Embryonic facial prominence (tissue), 1 donor: ENCODE data around the gene GP9.
"Not testable (repeated sequence)": the region's sequence is repeated elsewhere in the genome, so short reads cannot be mapped to it uniquely, and the experiment has no call there.

ENCODE experiments used
- DNase-seq: peaks from one replicate; pipeline ENCODE4 v3.0.0-alpha.2; 2016; ENCODE audit errors: extremely low spot score

The GP9 gene

DNA sequence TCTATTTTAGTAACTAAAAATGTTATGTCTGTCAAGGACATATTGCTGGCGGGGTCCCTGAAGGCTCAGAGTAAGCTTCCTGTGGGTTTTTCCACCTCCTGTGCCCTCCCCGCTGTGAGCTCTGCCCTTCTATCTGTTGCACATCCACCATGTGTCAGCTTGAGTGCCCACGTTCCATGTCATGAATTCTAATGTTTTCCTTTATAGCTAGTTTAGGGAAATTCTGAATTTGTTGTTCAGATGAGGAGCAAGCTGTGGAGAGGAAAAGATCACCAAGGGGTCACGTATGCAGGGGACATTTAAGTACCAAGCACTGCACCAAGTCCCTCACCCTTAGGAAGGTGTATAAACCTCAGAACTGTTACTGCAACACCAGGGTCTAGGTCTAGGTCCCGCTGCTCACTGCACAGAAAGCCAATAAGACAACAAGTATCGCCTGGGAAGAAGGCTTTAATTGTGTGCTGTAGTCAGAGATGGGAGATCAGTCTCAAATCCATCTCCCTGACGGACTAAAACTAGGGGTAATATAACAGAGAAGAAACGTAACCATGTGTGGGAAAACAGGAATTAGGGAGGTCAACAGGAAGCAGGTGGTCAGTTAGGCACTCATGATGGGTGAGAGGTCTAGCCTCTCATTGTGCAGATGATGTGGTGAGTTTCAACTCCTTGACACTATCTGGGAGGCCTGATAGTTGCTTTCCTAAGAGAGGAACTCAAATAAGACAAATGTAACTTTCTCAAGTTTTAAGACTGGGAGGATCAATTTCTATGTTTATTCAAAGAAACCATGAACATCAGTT, 9.7 kb downstream of the GP9 start:
- DNase-seq: no peak

DNA sequence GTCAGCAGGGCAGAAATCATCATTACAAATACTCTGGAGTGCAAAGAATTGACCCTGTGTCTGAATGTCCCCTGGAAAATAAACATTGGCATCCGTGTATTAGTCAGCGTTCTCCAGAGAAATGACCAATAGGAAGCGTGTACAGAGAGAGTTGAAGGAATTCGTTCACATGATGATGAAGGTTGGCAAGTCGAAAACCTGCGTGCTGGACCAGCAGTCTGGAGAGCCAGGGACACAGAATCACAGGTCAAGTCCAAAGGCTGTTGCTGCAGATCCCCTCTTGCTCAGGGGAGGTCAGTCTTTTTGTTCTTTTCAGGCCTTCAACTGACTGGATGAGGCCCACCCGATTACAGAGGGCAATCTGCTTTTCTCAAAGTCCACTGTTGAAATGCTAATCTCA, 16.6 kb downstream of the GP9 start:
- no peak for DNase-seq

DNA sequence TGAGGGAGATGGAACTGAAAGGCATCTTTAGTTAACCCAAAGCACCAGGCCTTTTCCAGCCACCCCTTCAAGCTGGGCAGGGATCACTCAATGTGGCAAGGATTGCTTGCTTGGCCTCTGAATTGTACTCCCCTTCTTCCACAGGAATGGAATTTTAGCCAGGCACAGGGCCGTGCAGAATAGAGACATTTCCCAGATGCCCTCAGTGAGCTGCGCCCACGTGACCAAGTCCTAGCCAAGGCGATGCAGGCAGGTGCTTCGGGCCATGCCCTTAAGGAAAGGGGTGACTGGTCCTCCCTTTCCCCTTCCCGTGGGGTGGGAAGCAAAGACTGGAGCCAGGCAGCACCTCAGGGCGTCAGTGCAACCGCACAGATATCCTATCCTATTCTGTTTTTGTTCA, 17.9 kb downstream of the GP9 start:
- no peak for DNase-seq

DNA sequence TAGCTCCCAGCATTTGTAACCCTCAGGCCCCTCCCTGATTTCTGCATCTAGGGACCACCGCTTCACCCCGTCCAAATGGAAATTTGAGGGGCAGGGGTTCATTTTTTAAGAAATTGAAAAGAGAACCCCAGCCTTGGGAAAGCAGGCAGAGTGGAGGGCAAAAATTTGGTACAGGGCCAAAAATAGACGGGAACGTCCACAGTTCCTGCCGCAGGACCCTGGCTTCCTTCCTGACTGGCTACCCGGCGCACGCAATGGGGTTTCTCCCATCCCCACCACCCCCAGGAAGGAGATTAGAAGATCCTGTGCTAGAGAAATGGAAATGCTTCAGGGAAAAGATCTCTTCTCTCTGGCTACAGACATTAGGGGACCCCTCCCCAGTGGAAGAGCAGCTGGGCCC, 20.9 kb downstream of the GP9 start:
- DNase-seq: no peak

DNA sequence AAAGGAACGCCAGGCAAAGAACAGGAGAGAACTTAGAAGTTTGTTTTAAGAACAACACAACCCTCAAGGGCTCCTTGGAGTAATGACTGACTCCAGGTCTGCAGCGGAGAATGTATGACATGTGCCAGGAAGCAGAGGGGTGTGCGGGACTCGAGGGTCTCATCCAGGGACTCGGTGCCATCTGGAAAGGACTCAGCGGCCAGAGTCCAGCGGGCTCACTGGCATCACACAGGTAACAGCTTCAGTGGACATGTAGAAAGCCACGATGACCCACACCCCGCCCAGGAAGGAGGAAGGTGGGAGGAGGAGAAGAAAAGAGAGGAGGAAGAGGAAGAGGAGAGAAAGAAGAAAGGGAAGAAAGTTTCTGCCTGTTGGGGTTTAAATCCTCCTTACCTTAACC, 21.4 kb downstream of the GP9 start:
- DNase-seq: no peak

DNA sequence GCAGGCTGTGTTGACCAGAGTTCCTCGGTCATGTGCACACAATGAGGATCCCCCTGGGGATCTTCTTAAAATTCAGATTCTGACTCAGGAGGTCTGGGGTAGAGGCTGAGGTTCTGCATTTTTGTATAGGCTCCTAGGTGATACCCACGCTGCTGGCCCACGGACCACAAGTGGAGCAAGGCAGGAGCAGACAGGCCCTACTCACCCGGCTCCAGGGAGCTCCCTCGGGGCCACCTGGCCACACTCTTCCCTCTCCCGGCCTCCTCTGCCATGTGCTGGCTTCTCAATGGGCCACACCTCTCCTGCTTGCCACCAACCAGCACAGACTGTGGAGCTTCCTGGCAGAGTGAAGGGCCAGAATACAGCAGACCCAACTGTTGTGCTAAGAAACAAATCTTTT, 23.9 kb downstream of the GP9 start:
- DNase-seq: no peak

DNA sequence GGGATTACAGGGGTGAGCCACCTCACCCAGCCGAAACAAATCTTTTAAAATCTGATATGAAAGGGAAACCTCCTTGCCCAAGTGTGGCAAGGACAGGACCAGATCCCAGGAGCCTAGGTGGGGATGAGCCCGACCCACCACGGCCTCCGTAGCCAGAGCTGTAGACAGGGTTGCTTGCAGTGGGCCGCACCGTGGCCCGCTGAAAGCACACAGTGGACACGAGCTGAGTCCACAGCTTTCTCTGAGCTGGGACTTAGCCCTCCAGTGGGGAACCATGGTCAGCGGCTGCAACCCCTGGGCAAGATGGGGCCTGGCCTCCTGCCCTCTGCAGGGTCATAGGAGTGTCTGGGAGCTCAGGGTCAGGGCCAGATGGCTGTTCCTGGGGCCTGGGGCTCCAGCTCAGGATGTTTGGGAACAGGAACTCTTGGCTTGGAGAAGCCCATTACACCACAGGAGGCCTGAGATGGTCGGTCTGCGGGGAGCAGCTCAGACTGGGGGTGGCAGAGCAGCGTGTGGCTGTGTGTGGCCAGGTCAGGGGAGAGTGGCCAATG, 24.7 kb downstream of the GP9 start:
- DNase-seq: no peak

DNA sequence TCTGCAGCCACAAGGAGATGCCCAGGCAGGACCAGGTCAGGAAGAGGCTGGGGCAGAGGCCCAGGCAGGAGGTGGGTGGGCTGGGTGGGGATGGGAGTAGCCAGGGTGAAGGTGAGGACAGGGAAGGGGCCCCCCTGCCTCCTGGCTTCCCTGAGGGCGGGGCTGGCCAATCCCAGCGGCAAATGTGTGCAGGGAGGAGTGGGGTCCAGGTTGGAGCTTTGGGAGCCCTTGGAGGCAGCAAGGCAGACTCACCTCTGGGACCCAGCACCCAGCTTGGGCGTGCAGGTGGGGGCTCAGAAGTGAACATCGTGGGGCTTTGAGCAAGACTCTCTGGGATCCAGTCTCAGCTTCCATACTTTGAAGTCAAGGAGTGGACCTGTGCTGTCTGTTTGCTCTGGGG, 25.2 kb downstream of the GP9 start:
- no peak for DNase-seq

DNA sequence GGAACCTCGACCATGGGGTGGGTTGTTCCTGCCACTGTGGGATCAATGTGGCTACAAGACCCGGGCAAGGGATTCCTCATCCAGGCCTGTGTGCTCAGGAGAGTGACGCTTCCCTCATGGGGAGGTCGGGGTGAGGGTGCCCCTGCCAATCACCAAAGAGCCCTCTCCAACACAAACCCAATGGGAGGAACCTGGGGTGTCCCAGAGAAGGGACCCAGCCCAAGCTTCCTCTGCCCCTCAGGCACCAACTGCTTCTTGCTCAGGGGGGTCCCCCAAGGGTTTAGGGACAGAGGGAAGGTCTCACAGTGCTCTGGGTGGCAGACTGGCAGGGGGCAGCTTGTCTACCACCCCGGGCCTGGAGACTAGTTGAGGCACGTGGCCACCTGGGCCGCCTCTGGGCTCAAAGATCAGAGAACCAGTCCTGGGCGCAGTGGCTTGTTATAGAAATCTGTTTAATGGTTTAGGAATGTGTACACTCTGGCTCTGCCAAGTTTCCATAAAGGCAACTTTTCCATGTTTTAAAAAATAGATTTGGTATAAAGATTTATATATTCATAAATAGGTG, 26.6 kb downstream of the GP9 start:
- no peak for DNase-seq

DNA sequence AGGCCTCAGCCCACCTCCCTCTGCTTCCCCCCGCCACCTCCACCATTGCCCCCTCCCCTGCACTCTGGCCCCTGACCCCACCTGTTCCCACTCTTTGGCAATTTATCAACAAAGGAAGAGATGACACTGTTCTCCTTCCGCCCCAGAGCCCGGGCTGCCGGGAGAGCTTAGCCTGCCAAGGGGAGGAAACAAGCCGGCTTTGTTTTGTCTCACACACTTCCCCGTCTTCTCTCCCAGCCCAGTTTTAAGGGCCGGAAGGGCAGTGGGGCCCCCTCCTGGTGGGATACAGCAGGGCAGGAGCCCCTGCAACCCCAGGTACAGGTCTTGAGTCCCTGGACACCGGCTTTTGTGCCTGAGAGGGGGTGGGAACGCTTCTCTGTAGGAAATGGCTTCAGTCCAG, 27.3 kb downstream of the GP9 start:
- DNase-seq: not testable (repeated sequence)

DNA sequence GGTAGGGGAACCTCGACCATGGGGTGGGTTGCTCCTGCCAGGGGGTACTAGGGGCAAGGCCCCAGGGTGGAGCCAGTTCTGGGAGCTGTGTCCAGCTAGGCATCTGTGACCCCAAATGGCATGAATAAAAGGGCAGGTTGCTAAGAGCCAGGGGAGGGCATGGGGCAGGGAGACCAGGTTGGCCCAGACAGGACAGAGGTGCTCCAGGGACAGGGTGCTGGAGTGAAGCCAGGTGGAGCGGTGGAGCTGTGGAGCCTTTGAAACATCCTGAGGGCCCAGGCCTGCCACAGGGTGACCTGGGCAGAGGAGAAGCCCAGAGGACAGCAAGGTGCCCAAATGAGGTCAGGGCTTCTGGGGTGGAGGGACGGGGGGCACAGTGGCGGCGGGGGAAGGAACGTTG, 27.7 kb downstream of the GP9 start:
- not testable (repeated sequence) for DNase-seq

DNA sequence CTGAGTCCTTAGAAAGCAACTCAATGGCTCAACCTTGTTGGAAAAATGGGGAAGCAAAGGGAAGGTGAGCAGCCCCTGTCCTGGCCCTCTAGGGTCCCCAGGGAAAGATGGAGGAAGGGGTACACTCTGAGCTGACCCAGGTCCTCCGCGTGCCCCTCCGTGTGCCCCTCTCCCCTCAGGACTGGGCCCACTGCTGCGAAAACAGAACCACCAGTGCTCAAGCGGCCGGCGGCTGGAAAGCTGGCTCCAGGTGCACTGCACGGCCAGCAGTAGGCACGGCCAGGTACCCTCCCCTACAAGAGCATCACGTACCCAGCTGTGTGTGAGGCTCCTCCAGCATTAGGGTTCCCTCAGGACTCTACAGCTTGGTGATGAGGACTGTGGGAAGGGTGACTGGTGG, 34.7 kb downstream of the GP9 start:
- no peak for DNase-seq

DNA sequence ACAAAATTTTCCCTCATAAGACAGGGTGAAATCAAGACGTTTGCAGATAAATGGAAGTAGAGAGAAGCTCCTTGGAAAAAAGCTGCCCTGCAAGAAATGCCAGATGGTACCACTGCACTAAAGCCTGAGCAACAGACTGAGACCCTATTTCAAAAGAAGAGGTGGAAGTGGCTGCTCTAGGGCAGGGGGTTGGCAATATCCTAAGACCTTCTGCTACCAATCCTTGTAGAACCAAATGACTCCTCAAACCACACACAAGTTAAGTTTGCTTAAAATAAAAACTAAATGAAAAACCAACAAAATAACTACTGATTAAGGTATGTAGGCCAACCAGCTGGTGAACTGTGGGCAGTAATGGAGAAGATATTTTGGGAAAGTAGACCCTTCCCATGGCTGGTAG, 39.7 kb downstream of the GP9 start:
- DNase-seq: no peak

DNA sequence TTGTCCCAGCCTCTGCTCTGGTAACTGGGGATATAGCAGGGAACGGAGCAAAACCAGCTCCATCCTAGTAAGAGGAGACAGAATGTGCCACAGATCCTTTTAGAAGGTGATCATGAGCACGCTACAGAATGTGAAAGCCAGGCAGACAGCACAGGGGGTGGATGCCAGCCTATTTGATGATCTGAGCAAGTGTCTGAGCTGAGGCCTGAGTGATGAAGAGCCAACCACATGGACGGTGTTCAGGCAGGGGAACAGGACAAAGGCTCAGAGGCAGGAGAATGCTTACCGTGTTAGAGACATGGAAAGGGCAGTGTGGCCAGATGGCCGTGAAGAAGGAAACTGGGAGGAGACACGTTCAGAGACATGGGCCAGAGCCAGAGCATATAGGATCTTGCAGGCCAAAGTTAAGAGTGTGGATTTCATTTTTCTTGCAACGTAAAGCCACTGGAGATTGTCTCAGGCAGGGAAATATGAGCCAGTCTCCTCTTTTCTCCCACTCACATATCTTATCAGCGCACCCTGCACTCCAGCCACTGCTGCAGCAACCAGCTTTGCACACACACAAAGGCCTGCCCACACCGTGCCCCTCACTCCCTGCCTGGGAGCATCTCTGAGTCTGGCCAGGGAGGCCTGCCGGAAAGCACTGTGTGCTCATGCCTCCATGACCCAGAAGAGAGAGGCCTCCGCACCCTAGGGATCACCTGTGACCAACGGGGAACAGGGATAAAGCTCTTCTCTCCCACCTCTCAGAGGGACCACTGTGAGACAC, 41.0 kb downstream of the GP9 start:
- DNase-seq: no peak

DNA sequence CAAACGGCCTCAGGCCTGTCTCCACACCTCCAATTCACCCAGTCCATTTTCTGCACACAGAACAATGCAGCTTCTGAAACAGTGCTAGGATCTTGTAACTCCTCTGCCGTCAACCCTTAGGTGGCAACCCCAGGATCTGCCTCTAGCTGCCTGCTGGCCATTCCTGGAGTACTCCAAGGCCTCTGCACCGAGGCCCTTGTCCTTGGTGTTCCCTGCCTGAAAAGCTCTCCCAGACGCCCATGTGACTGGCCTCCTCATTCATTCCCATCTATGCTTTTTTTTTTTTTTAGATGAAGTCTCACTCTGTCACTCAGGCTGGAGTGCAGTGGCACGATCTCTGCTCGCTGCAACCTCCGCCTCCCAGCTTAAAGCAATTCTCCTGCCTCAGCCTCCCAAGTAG, 42.7 kb downstream of the GP9 start:
- no peak for DNase-seq

DNA sequence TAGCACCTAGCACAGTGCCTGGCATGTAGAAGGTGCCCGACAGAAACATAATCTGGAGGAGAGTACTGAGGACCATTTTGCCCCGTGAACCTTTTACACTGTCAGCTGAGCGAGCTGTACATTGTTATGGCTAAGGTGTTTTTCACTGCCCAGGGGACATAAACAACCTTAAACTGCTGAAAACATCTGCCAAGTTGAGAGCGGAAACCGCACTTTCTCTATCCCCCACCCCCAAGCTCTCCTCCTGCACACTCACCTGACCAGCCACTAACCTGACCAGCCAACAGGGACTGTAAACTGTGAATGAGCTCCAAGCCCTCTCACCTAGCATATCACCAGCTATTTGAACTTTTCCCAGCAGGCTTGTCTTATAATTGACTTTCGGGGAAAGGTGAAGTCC, 43.5 kb downstream of the GP9 start:
- DNase-seq: no peak

DNA sequence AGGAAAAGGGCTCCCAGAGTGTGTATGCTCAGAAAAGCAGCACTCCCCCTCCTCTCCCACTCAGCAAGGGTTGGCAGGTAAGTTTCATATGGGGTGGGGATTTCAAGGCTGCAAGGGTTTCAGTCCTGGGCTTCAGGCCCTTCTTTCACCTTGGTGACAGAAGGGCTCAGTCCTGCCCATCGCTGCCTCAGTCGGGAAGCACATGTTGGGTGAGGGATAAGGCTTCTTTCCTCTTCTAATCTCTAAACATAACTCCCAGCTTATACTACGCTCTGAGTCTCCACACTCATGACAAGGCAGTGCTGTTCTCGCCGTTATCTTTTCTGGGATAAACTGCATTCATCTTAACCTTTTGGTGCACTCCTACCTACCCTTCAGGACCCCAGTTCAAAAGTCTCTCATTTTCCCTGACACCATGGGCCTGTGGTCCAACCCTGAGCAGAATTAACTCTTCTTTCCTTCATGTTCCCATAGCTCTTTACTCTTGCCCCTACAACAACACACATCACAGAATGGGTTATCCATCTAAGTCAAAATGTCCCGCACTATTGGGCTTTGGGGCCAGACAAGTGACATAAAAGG, 44.0 kb downstream of the GP9 start:
- no peak for DNase-seq

DNA sequence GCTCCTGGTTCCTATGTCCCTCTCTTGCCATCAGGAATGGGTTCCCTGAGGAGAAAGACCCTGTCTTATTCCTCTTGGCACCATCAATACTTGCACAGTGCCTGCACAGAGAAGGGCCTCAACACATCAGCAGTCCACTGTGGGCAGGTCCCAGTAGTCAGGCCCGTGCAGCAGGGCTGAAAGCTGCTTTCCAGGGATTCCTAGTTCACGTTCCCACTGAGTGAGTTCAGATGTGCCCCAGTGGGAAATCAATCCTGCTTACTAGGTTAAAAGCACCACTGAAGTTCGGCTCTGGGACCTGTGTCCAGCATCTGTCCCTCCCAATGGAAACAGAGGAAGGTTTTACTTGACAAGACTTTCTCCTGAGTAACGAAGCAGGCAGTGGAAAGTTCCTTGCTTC, 45.3 kb downstream of the GP9 start:
- no peak for DNase-seq

DNA sequence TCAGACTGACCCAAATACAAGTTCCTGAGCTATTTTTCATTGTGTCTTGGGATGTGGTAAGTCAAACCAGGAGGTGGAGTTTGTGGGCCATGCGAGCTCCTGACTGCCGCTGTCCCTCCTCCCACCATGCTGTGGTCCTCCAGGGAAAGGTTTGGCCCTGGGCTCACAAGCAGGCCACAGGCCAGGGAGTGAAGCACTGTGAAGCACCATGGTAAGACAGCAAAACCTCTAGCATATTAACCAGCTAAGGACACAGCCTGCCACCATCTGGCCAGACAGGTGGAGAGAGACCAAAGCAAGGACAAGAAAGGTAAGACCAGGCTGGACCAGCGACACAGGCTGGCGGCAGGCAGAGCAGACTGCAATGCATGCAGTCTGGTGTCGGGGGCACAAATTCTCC, 45.7 kb downstream of the GP9 start:
- no peak for DNase-seq

DNA sequence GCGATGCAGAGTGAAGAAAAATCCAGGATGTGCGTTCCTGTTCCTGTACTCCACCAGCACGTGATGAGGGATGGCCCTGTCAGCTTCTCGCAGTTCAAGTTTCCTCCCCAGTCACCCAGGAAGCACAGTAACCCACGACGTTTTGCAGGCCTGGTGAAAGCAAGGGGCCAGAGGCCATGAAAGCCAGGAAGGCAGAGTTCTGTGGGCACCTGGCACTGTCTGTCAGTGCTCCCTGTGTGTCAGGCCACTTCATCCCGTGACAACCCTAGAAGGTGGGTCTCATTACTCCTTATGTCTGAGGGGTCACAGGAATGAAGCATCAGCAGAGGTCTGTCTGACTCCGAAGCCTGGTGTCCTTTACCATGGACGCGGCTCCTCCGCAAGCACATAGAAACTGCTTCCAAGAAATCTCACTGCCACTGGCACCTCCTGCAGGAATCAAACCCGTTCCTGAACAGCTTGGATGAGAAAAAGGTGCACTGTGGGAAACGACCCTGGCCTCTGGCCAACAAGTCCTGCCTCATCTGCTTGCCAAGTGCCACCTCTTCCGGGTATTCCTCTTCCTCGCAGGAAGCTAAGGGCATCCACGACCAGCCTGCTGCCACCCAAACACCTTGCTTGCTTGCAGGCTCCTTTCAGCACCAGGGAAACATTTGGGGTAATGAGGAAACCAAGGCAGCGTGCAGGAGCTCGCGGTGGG, 46.4 kb downstream of the GP9 start:
- no peak for DNase-seq

DNA sequence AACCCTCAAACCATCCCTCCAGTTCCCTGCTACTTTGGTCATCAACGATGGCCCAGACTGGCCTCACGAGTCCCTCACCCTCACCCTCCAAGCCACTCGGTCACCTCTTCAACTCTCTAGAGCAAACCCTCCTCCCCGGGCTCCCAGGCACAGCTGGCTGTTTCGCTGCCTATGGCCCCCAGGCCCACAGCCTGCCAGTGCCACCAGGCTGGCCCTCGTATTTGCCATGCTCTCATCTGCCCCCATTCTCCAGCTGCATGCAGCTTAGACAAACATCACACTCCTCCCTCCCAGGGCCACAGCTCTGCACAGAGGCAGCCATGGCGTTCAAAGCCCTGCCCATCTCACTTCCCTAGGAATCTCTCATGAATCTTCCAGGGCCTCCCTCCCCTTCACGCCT, 47.2 kb downstream of the GP9 start:
- no peak for DNase-seq
